SKM-1 (cell line): Measurements from ENCODE around the gene CRLF1.
A peak's percentile ranks its signal among the peaks of the same experiment; 100 is the strongest.
"Not testable (repeated sequence)": the region's sequence is repeated elsewhere in the genome, so short reads cannot be mapped to it uniquely, and the experiment has no call there.

Source experiments
- DNase-seq: peaks from one replicate; lab custom pipeline; 2025; ENCODE audit not compliant: unreplicated experiment; lab: John Stamatoyannopoulos, UW

Gene CRLF1

DNA sequence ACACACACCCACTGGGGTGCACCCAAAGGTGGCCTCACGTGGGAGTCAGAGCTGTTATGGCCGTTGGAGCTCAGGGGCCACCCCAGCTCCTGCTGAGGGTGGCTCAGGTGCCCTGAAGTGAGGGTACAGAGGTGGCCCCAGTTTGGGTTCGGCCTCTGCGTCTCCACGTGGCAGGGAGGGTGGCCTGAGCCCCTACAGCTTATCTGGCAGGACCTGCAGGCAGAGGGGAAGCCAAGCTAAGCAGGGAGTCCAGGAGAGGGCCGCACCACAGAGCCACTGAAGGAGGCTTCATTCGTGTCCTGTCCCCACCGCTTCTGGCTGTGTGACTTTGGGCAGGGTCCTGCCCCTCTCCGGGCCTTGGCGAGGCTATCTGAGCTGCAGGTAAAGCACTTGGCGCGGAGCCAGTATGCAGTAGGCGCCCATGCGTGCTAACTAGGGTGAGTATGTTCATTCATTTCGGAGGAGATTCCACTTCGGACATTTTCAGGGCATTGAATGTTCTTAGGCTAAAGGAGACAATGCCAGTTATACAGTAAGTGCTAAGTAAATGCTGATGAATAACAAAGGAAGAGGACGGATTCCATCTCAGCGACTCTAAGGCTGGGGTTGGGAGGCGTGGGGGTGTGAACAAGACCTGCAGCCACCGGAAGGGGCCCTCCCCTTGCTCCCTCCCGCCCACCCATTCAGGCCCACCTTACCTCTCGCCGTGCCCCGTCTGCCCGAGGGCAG, 13.1 kb downstream of the CRLF1 start:
- DNase-seq: no peak

- not testable (repeated sequence) for DNase-seq
These were observed 13.9 kb downstream of the CRLF1 start for GRCh38 chr19:18592732-18593131.

GRCh38 chr19:18591735-18592385, 14.7 kb downstream of the CRLF1 start:
- no peak for DNase-seq

DNA sequence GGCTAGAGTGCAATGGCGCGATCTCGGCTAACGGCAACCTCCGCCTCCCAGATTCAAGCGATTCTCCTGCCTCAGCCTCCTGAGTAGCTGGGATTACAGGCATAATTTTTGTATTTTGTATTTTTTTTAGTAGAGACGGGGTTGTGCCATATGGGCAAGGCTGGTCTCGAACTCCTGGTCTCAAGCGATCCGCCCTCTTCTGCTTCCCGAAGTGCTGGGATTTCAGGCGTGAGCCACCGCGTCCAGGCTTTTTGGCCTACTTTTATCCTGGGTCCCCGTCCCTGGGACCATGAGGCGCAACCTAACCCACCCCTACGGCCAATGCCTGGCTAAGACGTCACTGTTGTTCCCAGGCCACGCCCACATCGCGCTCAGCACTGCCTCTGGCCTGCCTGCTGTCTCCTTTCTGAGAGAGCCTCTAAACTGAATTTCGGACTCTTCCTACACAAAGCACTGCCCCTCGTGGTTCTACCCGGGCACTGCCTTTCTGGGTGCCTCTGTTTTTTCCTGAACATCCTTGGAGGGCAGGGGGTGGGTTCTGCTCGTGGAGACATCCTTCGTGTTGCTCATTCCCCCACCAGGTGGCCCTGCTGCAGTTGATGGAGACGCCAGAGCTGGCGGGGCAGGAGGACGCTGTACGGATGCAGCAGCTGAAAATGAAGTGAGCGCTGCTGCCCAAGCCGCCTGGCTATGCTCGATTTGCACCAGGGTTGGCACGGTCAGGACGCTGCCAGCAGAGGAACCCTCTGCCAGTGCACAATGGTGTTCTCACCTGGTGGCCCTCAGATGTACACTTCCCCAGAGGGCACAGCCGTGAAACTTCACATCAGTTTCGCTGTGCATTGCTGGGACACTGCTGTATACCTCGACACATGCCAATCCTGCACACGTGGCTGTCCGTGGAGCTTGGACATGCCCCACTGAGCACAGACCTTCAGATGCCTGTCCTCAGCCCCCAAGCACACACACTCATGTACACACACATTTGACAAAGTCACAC, 16.0 kb downstream of the CRLF1 start:
- no peak for DNase-seq

DNA sequence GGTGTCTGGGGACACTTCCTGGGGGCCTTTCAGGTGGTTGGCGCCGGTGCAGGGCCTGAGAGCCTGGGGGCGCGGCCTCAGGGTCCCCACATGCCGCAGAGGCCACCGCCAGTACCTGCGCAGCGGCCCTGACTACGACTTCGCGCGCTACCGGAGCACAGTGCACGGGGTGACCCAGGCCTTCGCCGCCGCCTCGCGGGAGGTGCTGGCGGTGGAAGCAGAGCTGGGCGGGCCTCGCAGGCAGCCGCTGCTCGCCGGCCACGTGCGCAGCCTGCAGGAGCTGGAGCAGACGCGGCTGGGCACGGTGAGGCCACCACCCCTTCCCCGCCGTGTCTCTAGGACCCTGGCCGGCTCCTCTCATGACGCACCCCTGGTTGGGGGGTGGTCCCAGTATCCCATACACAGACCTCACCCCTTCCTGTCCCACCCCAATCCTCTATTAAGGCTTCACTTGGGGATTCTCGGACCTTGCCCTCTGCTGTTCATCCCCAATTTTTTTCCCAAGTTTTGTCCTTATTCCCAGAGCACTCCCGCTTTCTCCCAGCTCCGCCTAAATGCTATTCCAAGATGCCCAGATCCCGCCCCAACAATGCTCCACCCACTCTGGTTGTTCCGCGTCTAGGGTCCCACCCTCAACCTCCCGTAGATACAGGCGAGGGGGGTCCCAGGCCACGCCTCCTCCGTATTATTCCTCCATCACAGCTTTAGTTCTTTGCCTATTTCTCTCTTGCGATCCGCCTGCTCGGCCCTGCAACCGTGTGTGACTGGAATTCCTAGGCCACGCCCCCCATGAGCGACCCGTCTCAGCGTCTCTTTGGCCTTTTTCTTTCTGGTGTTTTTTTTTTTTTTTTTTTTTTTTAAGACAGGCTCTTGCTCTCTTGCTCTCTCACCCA, 17.0 kb downstream of the CRLF1 start:
- peak; percentile 47 for DNase-seq

DNA sequence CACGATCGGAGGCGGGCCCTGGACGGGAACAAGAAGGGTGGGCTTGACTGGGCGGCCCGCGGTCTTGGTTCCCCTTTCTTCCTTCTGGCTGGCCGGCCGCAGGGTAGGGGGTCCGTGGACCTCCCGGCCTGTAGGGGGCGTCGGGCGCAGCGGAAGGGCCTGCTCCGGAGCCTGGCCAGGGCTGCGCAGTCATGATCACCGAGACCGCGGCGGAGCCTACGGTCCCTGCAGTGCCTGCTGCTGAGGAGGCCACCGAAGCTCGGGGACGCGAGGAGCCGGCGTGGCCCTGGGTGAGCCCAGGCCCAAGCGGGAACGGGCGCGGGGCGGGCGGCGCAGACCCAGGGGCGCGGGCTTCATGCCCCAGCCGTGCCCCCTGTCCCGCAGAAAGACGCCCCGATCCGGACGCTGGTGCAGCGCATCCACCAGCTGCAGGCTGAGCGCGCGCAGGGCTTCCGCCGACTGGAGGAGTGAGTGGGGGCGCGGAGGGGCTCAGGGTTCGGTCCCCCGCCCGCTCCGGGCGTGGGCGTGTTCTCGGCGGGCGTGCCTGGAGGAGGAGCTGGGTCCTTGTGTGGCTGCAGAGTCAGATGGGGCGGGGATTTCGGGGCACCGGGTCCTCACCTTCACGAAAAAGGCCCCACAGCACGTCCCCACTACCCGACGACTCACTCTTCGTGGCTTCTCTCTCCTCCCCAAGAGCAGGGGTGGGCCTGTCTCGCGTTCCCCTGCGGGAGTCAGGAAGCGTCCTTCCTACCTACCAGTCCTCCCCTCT, 17.8 kb downstream of the CRLF1 start, which contains the start of gene REX1BD:
Gene REX1BD, plus strand, starts transcription at position 188 of the 769 bp plus-strand sequence. Its CDS starts 4 bp downstream, at position 192.
- DNase-seq: peak; percentile 77

GRCh38 chr19:18587962-18588610, 18.5 kb downstream of the CRLF1 start:
- DNase-seq: no peak

- DNase-seq: no peak
These were observed 19.0 kb downstream of the CRLF1 start for GRCh38 chr19:18587561-18587960.

DNA sequence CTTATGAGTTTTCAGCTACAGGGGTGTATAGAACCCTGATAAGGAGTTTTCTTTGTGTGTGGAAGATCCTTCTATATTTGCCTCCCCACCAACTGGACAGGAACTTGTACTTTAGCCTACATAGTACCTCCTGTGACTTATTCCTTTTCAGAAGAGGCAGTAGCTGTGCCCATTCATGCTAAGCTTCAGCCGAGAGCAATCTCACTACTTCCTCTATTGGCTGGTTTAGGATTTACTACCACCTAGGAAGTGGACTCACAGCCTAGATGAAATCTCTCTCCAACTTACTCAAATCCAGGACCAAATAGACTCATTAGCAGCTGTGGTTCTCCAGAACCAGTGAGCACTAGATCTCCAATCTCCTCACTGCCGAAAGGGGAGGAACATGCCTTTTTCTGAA, 20.3 kb downstream of the CRLF1 start:
- DNase-seq: peak; percentile 60

DNA sequence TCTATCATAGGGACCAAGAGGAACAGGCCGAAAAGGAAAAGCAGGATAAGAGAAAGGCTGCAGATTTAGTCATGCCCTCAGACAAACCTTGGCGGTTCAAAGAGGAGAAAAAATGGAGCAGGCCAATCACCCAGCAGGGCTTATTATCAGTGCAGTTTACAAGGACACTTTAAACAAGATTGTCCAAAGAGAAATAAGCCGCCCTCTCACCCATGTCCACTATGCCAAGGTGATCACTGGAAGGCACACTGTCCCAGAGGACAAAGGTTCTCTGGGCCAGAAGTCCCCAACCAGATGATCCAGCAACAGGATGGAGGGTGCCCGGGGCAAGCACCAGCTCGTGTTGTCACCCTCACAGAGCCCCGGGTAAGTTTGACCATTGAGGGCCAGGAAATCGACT, 26.3 kb downstream of the CRLF1 start:
- no peak for DNase-seq

DNA sequence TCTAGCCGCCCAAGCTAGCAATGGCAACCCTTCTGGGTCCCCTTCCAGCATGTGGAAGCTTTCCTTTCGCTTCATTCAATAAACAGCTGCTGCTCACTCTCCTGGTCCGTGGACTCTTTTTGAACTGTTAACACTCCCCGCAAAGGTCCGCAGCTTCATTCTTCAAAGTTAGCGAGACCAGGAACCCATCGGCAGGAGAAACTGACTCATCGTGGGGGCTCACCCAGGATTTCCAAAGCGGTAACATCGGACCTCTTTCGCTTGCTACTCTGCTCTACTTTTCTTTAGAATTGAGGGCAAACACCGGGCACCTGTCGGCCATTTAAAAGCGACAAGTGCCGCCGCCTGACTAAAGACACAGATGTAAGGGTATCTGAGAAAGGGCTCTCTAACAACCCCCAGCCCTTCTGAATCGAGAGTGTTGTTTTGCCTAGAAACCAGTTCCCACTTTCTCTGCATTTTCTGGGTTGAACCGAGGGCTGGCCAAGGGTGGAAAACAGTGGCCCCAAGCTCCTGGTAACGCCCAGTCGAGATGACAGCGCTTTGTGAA, 29.2 kb downstream of the CRLF1 start:
- no peak for DNase-seq

- DNase-seq: no peak
These were observed 30.2 kb downstream of the CRLF1 start for GRCh38 chr19:18576383-18576782.

- DNase-seq: no peak
These were observed 31.8 kb downstream of the CRLF1 start for GRCh38 chr19:18574691-18575291.

DNA sequence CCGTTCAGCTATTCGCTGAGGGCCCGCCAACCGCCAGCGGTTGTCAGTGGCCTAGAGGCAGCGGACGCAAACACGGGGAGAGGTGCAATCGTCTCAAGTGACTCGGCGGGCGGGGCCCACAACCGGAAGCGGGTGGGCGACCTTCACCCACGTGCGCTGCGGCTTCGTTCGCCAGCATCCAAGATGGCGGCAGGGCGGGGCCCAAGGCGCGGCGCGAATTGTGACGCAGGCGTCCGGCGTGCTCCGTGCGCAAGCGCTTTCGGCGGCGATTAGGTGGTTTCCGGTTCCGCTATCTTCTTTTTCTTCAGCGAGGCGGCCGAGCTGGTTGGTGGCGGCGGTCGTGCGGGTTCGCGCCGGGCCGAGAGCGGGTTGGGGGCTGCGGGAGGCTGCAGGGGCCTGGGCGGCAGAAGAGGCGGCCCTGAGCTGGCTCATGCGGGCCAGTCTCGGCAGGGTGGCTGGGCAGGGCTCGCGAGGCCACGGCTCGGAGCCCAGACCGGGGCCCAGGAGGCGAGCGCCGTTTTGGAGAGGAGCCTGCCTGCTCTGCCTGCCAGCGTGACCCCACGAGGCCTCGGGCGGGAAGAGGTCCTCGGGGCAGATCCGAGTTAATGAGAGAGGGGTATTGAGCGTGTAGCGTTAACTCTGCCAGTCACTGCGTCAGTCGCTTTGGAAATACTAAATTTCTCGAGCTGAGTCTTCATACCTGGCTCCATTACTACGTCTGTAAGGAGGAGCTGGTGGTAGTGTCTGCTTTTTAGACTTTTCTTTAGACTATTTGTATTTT, 34.8 kb downstream of the CRLF1 start, which contains the start of gene UBA52:
Gene UBA52, plus strand, starts transcription at position 294 of the 781 bp plus-strand sequence. CDS start 1,444 bp downstream, outside the sequence.
- DNase-seq: peak; percentile 93

- DNase-seq: no peak
These were observed 38.2 kb downstream of the CRLF1 start for GRCh38 chr19:18568367-18568766.

- DNase-seq: no peak
These were observed 39.6 kb downstream of the CRLF1 start for GRCh38 chr19:18566953-18567352.

DNA sequence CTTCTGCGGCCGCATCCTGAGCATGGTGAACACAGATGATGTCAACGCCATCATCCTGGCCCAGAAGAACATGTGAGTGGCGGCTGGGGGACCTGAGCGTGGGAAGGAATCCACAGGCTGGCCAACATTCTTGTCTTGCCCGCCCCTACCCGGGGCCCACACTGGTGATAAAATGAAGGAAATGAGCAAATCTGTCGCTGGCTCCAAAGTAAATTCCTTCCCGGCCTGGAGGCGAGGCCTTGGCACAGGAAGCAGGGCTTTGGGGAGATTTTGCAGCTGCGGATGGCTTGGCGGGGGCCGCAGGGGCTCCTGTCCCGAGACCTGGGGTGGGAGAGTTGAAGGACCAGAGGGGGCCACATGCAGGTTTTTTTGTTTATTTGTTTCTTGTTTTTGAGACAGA, 44.5 kb downstream of the CRLF1 start:
- DNase-seq: no peak
